HEK293T (cell line): ENCODE data around the gene AKT1.

ENCODE experiments used
- ARNT ChIP-seq: fragments of 450-650 bp; IDR thresholded peaks from 2 replicates; pipeline ENCODE4 v1.6.1; 2017; ENCODE audit warnings: mild to moderate bottlenecking
- BHLHE40 ChIP-seq: fragments of 450-650 bp; IDR thresholded peaks from 2 replicates; pipeline ENCODE4 v1.6.1; 2016; ENCODE audit warnings: mild to moderate bottlenecking, moderate library complexity, borderline replicate concordance
- CTBP1 ChIP-seq: fragments of 450-650 bp; IDR thresholded peaks from 2 replicates; pipeline ENCODE4 v1.6.1; 2016; ENCODE audit warnings: borderline replicate concordance
- ELF4 ChIP-seq: fragments of 450-650 bp; IDR thresholded peaks from 2 replicates; pipeline ENCODE4 v1.6.1; 2017; ENCODE audit warnings: antibody characterized with exemption
- FOXA1 ChIP-seq: fragments of 450-650 bp; IDR thresholded peaks from 2 replicates; pipeline ENCODE4 v1.6.1; 2016; ENCODE audit warnings: mild to moderate bottlenecking
- FOXM1 ChIP-seq: fragments of 450-650 bp; IDR thresholded peaks from 2 replicates; pipeline ENCODE4 v1.6.1; 2017; ENCODE audit warnings: mild to moderate bottlenecking, borderline replicate concordance
- HDGF ChIP-seq: fragments of 450-650 bp; IDR thresholded peaks from 2 replicates; pipeline ENCODE4 v1.6.1; 2017; ENCODE audit warnings: antibody characterized with exemption, borderline replicate concordance
- L3MBTL2 ChIP-seq: fragments of 450-650 bp; conservative IDR thresholded peaks from 2 replicates; pipeline ENCODE4 v1.6.1; 2016; ENCODE audit warnings: mild to moderate bottlenecking
- LEF1 ChIP-seq: fragments of 450-650 bp; IDR thresholded peaks from 2 replicates; pipeline ENCODE4 v1.6.1; 2017; ENCODE audit warnings: mild to moderate bottlenecking, borderline replicate concordance
- NFRKB ChIP-seq: fragments of 450-650 bp; IDR thresholded peaks from 2 replicates; pipeline ENCODE4 v1.6.1; 2016; ENCODE audit warnings: mild to moderate bottlenecking, moderate library complexity
- SP1 ChIP-seq: fragments of 450-650 bp; IDR thresholded peaks from 2 replicates; pipeline ENCODE4 v1.6.1; 2017
- SUZ12 ChIP-seq: fragments of 450-650 bp; IDR thresholded peaks from 2 replicates; pipeline ENCODE4 v1.6.1; 2016; ENCODE audit warnings: mild to moderate bottlenecking
- TARDBP ChIP-seq: fragments of 450-650 bp; IDR thresholded peaks from 2 replicates; pipeline ENCODE4 v1.6.1; 2016
- TF ChIP-seq, protein P1 (sequence below): fragments of 450-650 bp; IDR thresholded peaks from 2 replicates; pipeline ENCODE4 v1.6.1; 2016

DNA sequence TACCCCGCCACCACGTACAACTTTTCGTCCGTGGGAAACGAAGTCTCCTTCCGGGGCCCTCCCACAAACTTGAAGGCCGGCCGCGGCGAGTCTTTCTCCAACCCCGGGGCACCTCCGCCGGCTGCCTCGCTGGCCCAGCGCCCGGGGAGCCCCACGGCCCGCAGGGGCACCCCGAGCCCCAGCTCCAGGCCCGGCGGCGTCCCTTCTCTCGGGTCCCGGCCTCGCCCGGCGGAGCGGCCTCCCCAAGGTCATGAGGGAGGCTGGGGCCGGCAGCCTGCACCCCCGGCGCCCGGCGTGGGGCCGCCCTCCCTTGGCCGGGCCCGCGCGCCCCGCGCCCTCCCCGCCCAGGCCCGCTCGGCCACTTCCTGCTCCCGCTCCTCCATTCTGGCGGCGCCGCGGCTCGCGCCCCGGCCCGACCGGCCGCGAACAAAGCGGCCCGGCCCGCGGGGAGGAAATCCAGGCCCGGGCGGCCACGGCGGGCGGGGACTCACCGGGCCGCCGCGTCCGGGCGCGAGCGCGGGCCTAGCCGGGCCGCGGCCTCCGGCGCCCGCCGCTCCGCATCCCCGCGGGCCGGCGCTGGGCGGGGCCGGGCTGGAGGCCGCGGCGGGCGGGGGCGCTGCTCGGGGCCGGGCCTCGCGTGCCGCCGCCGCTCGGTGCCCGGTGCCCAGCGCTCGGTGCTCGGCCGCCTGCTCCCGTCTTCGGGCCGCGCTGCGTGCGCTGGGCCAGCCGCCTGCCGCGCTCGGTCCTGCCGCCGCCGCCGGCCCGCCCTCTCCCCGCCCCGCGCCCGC lies at the start of gene AKT1:
- TF ChIP-seq ELF4, result no peak
- no peak for TF ChIP-seq BHLHE40
- no peak for TF ChIP-seq TARDBP
- TF ChIP-seq CTBP1, result no peak
- TF ChIP-seq, protein P1, sequence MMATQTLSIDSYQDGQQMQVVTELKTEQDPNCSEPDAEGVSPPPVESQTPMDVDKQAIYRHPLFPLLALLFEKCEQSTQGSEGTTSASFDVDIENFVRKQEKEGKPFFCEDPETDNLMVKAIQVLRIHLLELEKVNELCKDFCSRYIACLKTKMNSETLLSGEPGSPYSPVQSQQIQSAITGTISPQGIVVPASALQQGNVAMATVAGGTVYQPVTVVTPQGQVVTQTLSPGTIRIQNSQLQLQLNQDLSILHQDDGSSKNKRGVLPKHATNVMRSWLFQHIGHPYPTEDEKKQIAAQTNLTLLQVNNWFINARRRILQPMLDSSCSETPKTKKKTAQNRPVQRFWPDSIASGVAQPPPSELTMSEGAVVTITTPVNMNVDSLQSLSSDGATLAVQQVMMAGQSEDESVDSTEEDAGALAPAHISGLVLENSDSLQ, result no peak
- no peak for TF ChIP-seq L3MBTL2
- no peak for TF ChIP-seq NFRKB
- no peak for TF ChIP-seq FOXA1
- TF ChIP-seq FOXM1, result no peak
- TF ChIP-seq SUZ12, result no peak
- no peak for TF ChIP-seq ARNT
- TF ChIP-seq SP1, result no peak
- TF ChIP-seq HDGF, result no peak
- TF ChIP-seq LEF1, result no peak
